Kasumi-1 (cell line): ENCODE measurements around the gene NR6A1.
"Not testable (repeated sequence)": the region's sequence is repeated elsewhere in the genome, so short reads cannot be mapped to it uniquely, and the experiment has no call there.

Experiments
- DNase-seq, 2 experiments: peaks; one replicate each; lab custom pipeline; 2025; lab: John Stamatoyannopoulos, UW

NR6A1 gene

DNA sequence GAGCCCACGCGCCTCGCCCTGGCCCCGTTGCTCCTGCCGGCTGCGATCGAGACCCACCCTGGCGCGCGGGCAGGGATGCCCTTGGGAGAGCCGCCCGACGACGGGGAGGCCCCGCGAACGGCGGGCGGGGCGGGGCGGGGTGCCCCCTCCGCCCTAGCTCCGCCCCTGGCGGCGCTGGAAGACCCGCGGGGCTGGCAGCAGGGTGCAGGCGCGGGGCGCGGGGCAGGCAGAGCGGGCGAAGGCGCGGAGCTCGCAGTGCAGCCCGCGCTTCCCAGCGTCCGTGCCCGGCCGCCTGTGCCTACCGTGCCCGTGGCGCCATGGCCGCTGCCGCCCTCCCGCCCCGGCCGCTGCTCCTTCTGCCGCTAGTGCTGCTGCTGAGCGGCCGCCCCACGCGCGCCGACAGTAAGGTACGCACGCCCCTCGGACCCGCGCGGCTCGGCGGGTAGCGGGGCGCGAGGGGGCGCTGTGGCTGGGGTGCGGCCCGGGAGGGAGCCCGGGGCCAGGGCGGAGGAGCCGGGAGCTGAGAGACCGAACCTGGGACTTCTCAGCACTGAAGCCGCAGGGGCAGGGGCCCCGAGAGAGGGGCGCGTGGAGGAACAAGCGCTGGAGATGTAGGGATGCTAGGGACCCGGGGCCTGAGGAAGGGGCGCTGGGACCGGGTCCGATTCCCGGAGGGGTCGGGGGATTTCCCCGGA, 6.0 kb upstream of the NR6A1 start, which contains the start of gene OLFML2A:
Gene OLFML2A, plus strand, starts transcription at position 180 of the 695 bp plus-strand sequence. Its CDS starts 138 bp downstream, at position 318.
- peak in 1 of 2 experiments; percentile 43 for DNase-seq

DNA sequence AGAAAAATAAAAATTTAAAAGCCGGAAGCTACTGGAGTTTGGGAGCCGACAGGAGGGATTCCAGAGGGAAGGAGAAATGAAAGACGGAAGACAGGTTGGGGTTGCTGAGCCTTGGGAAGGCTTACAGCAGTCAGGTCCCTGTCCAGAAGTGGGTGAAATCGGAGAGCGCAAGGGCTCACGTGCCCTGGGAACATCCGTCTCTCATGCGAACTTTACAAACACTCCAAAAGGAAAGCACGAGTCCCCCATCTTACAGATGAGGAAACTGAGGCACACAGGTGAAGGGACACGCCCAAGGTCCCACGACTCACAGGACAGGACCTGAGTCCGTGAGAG, 5.5 kb upstream of the NR6A1 start:
- no peak for DNase-seq

DNA sequence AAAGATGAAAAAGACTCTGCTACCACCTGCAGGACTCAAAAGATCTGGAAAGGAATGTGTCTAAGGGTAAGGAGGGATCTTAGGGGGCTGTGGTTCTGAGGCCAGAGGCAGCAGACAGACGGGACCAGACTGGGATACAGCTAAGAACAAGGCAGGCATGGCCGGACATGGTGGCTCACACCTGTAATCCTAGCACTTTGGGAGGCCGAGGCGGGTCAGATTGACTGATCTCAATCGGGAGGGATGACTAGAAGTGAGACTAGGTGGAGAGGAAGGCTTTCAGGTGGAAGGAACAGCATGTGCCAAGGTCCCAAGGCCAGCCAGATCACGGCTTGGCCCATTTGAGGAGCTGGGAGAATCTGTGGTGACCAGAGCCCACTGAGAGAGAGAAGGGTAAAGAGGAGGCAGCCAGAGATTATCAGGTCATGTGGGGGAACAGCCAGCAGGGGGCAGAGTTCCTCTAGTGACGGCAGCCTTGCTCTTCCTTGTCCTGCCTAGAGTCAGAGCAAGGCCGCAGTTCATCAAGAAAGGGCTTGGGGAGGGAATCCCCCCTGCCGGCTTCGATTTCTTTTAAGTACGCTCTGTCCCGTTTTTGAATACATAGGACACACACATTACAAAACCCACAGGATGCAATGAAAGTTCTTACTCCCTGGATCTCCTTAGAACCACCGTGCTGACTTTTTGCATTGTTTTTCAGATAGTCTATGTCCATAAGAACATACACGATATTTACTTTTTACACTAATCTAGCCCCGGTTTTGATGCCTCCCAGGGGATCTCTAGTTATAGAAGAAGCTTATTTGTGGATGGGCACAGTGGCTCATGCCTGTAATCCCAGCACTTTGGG, 3.2 kb upstream of the NR6A1 start:
- peak; percentile 84 to 91 for DNase-seq

DNA sequence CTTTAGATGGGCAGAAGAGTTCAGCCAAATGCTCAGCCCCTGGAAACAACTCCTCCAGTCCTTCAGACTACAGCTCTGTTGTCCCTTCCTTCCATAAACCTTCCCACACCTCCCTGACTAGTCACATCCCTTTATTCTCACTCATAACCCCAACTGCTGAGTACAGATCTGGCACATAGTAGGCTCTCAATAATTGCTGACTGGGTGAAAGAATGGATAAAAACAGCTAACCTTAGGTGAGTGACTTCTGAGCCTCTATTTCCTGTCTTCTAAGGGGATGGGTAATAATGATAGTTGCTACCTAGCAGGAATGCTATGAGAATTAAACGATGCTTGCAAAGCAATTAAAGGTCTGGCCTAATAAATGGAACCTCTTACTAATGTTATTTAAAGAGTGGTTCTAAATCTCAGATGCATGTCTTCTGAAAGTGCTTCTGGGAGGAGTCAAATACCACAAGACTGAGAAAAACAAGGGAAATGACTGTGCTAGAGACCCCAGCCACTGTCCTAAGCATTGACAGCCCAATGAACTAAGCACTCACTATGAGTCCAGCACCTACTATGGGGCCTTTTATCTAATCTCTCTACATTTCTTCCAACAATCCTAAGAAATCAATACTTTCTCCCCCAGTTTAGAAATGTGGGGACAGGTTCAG, 2.5 kb upstream of the NR6A1 start:
- DNase-seq: no peak

DNA sequence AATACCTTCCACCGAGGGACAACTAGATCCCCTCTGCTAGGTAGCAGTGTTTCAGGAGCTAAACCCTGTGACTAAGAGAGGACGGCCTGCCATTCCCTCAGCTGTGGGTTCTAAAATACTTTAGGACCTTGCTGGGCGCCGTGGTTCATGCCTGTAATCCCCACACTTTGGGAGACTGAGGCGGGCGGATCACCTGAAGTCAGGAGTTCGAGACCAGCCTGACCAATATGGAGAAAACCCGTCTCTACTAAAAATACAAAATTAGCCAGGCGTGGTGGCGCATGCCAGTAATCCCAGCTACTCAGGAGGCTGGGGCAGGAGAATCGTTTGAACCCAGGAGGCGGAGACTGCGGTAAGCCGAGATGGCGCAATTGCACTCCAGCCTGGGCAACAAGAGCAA, 1.8 kb upstream of the NR6A1 start:
- DNase-seq: not testable (repeated sequence)

DNA sequence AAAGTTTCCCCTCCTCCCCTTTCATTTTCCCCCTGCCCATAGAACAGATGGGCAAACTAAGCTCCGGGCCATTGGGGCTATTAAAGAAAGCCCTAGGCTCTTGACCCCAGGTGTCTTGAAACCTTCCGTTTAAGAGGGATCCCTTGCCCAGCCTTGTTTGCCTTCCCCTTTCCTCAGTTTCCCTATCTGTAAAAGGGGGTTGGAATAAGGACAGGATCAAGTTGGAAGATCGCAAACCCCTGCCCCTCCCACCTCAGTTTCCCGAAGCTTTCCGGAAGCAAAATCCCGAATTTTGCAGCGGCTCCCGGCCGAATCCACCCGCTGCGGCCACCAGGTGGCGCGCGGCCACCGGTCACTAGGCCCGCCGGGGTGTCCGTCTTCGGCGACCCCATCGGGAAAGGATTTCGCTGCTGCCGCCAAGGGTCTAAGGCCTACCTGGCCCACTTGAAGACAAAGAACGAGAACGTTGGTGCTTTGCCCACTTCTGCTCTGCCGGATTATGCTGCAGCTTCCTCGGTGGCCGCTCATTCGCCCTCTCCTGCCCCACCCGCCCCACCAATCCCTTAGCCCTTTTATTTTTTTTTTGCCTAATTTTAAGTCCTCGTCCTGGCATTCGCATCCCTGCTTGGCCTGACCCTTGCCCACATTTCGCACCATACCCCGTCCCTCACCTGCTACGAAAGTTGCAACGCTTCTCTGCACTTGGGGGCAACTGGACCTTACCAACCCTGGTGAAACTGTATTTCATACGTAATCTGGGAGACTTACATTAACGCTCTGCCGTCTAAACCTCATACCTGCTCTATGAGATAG, 962 bp upstream of the NR6A1 start:
- DNase-seq: peak in 1 of 2 experiments; percentile 30

DNA sequence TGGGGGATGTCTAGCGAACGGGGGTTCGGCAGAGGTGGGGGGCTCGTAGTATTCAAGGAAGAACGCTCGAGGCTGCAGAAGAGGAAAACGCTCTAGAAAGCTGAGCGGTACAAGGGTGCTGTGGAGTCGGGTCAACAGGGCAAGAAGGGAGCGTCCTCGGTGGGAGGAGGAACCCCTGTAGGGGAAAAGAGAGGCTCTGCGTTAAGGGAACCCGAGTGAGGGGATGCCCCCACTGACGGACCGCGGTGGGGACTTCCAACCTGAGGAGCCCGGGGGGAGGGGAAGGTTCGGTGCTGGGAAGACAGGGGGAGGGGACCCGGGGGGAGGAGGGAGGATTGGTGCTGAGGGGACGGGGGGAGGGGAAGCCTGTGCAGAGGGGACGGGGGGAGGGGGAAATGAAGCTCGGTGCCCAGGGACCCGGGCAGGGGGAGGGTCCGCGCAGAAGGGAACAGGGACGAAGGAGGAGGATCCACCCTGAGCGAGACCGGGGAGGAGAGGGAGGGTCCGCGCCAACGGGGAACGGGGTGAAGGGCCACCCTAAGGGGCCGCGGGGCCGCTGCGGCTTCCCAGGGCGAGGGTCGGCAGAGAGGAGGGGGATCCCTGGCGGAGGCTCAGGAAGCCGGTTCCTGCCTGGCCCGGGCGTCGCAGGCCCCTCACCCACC, 621 bp downstream of the NR6A1 start:
- DNase-seq: peak; percentile 59 to 71

DNA sequence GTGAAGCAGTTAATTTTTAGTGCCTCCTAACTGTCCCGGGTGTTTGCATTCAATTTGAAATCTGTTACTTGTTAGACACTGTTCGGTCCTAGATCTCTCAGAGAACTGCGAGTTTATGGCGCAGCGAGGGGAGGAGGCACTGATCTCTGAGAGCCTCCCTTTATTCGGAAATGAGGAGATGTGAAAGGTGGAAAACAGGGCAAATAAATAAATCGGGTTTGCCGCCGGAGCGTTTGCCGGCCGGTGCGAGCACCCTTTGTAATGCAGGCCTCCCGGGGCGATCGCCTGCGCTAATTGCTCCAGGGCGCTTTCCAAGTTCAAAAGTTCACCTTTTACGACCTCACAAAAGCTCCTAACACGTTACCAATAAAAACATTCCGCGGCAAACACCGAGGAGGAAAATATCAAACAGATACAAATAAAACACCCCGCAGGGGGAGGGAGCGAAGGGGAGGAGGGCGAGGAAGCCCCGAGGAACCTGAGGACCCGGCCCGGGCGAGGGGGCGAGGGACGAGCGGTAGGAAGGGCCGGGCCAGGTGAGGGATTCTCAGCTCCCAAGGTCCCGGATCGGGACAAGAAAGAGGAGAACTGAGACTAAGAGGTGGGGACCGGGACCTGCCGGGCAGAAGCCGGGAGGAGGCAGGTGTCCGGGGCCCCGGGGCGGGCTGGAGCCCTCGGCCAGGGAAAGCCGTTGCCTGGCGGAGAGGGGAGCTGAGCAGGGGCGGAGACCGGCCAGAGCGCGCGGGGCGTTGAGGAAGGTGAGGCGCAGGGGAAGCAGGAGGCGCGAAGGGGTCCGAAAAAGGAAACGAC, 1.4 kb downstream of the NR6A1 start:
- DNase-seq: peak in 1 of 2 experiments; percentile 71

DNA sequence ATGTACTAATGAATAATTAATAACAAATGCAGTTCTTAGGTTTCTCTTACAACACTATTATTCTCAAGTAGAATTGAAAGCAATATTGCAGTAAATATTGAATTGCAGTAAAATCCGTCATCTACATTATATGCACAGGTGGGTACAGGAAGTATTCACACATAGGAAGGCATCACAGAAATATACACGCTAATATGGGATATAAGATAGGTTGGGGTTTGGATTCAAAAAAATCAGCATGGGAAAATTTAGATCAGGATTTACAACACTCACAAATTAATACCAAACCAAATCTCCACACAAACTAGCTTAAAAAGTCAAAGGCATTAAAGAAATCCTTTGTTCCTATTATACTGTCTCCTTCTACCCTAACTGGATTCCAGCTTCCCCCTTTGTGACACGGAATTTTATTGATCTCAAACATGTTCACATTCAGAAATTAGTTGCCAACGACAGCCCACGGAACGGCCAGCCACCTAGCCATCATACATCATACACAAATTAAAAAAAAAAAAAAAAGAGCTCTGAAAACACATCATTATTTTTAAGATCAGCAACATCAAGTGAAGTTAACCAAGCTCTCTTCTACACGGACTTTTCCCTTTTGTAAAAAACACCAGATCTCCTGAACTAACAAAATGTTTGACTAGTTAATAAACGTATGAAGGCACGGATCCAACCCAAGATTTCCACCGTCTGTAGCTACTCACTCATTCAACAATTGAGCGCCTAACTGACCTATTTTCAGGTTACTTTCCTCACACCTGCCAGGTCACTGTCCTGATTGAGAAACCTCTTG, 2.2 kb downstream of the NR6A1 start:
- DNase-seq: peak in 1 of 2 experiments; percentile 41

DNA sequence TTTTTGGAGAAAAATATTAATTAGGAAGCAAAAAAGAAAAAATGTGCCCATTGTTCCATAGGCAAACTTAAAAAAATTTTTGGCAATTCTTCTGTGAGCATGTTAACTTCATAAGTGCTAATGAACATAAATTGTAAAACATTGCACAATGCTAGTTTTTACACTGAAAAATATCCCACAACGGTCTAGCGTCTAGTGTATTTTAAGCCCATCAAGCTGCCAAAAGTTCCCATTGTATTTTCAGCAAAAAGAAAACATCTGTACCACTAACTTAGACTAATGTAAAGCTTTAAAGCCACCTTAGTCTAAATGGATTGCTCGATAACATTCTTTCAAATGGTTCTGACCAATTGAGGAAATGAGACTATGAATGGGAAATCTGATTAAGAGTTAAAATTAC, 2.8 kb downstream of the NR6A1 start:
- no peak for DNase-seq

DNA sequence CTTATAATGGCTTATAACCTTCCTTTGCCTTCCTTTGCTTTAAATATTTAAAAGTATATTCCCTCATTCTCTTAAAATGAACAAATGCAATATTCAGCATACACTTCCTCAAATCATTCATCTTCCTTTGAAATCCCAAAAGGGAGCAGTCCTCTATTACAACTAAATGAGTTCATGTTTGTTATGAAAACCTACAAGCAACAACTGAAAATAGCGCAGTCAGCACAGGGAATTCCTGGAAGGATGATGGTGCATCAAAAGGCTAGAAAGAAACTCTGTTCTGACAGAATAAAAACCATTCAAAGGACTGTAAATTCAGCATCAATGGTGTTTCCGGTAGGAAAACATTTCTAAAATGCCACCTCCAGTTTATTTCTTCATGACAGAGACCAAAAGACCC, 3.3 kb downstream of the NR6A1 start:
- no peak for DNase-seq

DNA sequence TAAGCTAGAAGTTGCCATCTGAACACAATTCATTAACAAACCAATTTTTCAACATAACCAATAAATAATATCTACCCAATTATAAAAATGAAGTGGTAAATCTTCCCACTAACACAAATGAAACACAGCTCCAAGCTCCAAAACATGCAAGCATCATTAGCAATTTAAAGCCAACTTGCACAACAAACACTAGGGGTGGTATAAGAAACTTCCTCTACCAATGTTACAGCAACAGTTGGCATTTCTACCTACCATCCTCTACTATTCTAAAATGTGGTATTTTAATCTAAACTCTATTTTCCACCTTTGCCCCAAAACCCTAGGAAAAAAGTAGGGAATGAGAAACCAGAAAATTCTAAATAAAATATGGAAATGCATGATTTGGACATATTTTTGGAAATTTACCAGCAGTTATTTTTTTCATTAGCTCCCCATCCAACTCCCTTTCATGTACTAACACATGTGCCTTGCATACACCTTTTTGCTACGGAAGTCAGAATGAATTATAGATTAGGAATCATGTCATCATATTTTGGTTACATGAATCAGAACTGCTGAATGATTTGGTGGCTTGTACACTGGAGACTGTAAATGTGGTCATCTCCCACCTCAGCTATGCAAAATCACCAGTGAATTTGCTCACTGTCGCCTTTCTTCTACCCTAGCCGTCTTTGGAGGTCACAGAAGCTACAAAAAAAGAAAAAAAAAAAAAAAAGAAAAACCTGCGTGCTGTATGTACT, 4.1 kb downstream of the NR6A1 start:
- peak; percentile 56 to 61 for DNase-seq

DNA sequence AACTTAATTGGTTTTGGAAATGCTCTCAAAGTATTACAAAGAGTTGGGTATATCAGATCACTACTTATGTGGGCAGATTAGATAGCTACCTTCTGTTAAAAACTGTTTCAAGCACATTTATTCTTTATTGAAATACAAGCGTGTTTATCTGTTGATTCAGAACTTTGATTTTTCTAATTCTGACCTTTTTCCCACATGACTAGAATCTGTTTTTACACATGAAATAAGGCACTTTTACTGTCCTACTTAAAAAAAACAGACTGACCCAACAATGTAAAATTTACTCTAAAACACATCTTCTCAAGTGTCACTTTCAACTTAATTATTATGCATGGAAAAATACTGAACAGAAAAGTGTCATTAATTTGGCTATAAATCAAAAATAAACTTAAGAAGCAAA, 4.8 kb downstream of the NR6A1 start:
- DNase-seq: no peak

DNA sequence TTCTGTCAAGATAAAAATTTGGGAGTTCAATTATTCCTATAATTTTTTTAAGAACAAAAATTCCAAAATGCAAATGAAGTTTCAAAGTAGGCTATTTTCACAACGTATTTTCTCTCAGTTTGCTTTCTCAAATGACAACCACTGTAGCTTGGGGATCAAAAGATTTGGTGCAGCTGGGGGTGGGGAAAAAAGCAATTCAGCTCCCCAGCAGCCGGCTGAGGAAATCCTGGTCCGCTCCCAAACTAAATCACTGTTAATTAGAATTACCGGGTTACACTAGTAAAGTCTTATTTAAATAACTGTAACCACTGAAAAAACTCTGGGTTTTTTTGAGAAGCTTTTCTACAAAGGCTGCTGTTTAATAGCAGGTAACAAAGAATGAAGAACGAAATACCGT, 5.7 kb downstream of the NR6A1 start:
- no peak for DNase-seq

DNA sequence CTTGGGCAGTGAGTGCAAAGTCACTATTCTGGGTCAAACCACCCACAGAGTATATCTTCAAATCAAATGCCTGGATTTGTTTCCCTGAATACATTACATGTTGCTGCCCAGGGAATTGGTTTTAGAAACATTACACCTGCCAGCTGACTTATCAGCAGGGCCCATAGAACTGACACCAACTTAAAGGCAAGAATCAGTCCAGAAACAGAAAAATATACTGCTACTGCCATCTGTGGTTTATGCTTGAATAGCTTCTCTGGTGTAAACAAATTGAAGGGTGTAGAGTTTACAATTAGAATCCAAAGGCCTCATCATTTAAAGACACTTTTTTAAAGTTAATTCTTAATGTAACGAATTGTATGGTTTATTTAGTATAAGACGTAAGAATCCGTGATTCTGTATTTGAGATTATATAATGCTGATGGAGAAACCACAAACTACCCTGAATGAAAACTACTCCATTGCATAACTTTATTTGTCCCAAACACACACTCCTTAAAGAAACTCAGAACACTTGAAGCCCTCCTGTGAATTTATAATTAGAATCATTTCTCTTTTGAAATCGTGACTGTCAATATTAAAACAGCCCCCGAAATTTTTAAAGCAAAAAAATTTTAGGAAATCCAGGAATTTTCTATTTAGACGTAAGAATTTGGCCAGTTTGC, 6.2 kb downstream of the NR6A1 start:
- DNase-seq: peak; percentile 65 to 67

DNA sequence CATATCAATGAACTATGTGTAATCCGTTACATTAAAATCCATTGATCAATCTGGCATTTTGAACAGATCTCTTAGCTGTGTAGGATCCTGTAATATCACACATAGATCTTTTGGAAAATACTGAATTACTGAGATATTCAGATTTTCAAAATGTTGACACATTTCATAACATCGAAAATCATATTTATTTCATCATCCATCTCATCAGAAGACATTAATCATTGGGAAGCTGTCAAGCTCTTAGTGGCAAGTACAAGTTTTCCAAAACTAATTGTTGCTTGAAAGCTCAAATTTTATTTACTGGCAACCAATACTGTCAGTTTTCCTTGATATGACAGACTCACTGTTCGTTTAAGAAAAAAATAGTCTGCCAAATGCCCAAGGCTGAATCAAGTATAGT, 8.5 kb downstream of the NR6A1 start:
- no peak for DNase-seq

DNA sequence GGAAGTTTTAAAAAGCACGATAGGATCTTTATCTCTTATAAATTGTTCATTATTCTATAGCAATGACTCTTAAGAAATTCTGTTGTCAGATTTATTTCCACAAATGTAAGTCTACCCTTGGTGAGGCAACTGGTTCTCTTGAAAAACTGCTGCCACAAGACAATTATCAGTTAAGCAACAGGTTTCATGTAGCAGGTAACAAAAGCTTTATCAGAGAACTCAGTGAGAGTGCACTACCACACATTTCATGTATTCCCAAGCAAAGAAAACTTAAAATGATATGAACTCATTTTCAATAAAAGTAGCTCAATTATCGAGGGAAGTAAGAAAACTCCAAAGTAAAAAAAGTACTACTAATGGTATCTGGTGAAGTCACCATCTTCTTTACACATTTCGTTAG, 9.4 kb downstream of the NR6A1 start:
- DNase-seq: no peak

DNA sequence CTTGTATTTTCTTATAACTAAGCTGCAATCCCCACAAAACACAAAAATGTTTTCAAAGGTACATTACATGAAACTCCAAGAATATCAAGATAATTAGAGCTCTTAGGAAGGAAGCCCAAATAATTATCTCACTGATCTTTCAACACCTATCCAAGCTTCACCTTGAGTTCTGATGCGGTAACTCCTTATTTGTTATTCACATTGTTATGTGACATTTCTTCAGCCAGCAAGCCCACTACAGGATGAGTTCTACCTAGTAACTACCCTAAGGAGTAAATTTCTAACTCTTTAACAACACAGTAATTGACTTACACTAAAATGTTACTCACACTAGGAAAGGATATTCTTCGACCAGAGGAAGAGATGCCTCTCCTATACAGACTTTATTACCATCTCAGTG, 9.9 kb downstream of the NR6A1 start:
- no peak for DNase-seq

DNA sequence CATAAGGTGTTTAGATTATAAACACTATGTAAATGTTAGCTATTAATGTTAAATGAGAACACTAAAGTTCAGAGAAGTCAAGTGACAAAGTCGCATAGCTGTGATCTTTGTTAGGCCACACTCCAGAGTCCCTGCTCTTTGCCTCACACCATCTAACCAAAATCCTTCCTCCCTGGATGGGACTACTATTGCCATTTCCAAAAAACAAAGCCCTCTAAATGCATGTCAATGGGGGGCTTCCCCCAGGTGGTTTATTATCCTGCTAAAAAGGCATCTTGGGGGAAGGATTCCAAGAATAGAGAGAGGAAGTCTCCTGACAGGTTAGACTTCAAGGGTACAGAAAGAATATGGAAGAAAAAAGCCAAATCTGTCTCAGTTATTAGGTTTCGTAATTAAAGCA, 10.4 kb downstream of the NR6A1 start:
- DNase-seq: no peak
